Uterus (tissue), 4 donors: ENCODE results near the gene INF2. TPM values are rescaled to one million over a fixed set of nuclear protein-coding genes. Genes with fewer than 3 reads are reported as not detected.

Experiments used
- DNase-seq, 2 donors: peaks; one replicate each; pipeline ENCODE4 v3.0.0-alpha.2; 2019 to 2020
- H3K27ac ChIP-seq, 2 donors: fragments of 200-600 bp; sonication (generic); 1 replicate in 1 of 2; 2 replicates in 1 of 2; pipeline ENCODE4 v1.5.1; 2016 to 2018
- H3K27me3 ChIP-seq, 2 donors: fragments of 200-600 bp; sonication (generic); one replicate each; pipeline ENCODE4 v1.5.1; 2018 to 2019; ENCODE audit warnings: control low read depth in 1 of 2
- H3K36me3 ChIP-seq, 2 donors: fragments of 200-600 bp; sonication (generic); one replicate each; pipeline ENCODE4 v1.5.1; 2019; ENCODE audit warnings: control low read depth in 1 of 2
- H3K4me1 ChIP-seq, 2 donors: fragments of 200-600 bp; sonication (generic); one replicate each; pipeline ENCODE4 v1.5.1; 2018 to 2019; ENCODE audit warnings: control low read depth in 1 of 2
- H3K4me3 ChIP-seq, 2 donors: fragments of 200-600 bp; sonication (generic); 1 replicate in 1 of 2; 2 replicates in 1 of 2; pipeline ENCODE4 v1.5.1; 2018 to 2019; ENCODE audit warnings: mild to moderate bottlenecking in 1 of 2
- H3K9me3 ChIP-seq, 2 donors: fragments of 200-600 bp; sonication (generic); one replicate each; pipeline ENCODE4 v1.5.1; 2019; ENCODE audit warnings: control low read depth in 1 of 2
- CTCF ChIP-seq, 4 experiments: fragments of 200-600 bp in 2 of 4; fragments of 450-650 bp in 2 of 4; sonication (generic) in 2 of 4; IDR thresholded peaks; one replicate each; pipeline ENCODE4 v1.5.1; 2016 to 2019; ENCODE audit warnings: antibody characterized with exemption in 4 of 4, mild to moderate bottlenecking in 2 of 4, moderate library complexity in 1 of 4
- POLR2A ChIP-seq, 2 donors: fragments of 450-650 bp; IDR thresholded peaks; one replicate each; pipeline ENCODE4 v1.6.1; 2016; ENCODE audit warnings: antibody characterized with exemption in 2 of 2, mild to moderate bottlenecking in 1 of 2, moderate library complexity in 1 of 2
- intact Hi-C: fragments of 100-400 bp; cut with DNase I; formaldehyde crosslinking; loops from one replicate; pipeline ENCODE4 v1.15.1; 2023; ENCODE audit warnings: low total_unique reads
- total RNA-seq, 4 donors: library from RNA; depleted of rRNA in 3 of 4; stranded (reverse); fragments of >200 nt in 3 of 4; gene quantifications; one replicate each; pipeline versions ENCODE4 v1.1.0 to v1.2.4, GENCODE V29; 2014 to 2023
- donor health status: DM: yes; HTN: yes; CAD: no.

The INF2 gene
- total RNA-seq, 4 donors from 2014 or later = 13.5 to 79.4 (median 44.6) TPM

- Histone ChIP-seq H3K27me3 (no peaks in the 10 kb centered on the region), H3K4me1 (no peaks in the 10 kb centered on the region), H3K27ac (no peak overlapping the region), H3K9me3 (no peaks in the 10 kb centered on the region), H3K4me3 (no peak overlapping the region), H3K36me3 (no peaks in the 10 kb centered on the region)
- intact Hi-C loops = no loop called here
- TF ChIP-seq POLR2A (IDR thresholded peaks at IDR 0.05) (no peak), CTCF (IDR thresholded peaks at IDR 0.05) (no peak)
- DNase-seq = no peak
Measured at GRCh38 chr14:104734601-104734990, 45.2 kb downstream of the INF2 start.

GRCh38 chr14:104734991-104735779, 45.8 kb downstream of the INF2 start:
- no peaks in the 10 kb centered on the region for H3K27me3 ChIP-seq
- peak overlapping the region; percentile 51 to 68 for H3K27ac ChIP-seq
- TF ChIP-seq CTCF (IDR thresholded peaks at IDR 0.05) = no peak
- no peaks in the 10 kb centered on the region for H3K36me3 ChIP-seq
- no peaks in the 10 kb centered on the region for H3K4me1 ChIP-seq
- H3K9me3 ChIP-seq = no peaks in the 10 kb centered on the region
- no peak for DNase-seq
- H3K4me3 ChIP-seq = no peak overlapping the region
- intact Hi-C loops = no loop called here

GRCh38 chr14:104735830-104736642, 46.6 kb downstream of the INF2 start:
- no peak overlapping the region for H3K4me3 ChIP-seq
- H3K36me3 ChIP-seq = no peaks in the 10 kb centered on the region
- H3K27ac ChIP-seq = peak overlapping the region; percentile 51 to 68
- TF ChIP-seq POLR2A (IDR thresholded peaks at IDR 0.05) (peak in 1 of 2 donors; percentile 13), CTCF (IDR thresholded peaks at IDR 0.05) (no peak)
- H3K4me1 ChIP-seq = no peaks in the 10 kb centered on the region
- no peaks in the 10 kb centered on the region for H3K9me3 ChIP-seq
- DNase-seq = peak; percentile 58 to 80
- intact Hi-C loops = no loop called here
- H3K27me3 ChIP-seq = no peaks in the 10 kb centered on the region

- no peak for DNase-seq
- no peaks in the 10 kb centered on the region for H3K27me3 ChIP-seq
- intact Hi-C loops = no loop called here
- H3K4me3 ChIP-seq = no peak overlapping the region
- H3K4me1 ChIP-seq = no peaks in the 10 kb centered on the region
- no peaks in the 10 kb centered on the region for H3K36me3 ChIP-seq
- H3K9me3 ChIP-seq = no peaks in the 10 kb centered on the region
- H3K27ac ChIP-seq = no peak overlapping the region
- TF ChIP-seq CTCF (IDR thresholded peaks at IDR 0.05) (no peak), POLR2A (IDR thresholded peaks at IDR 0.05) (no peak)
Measured at GRCh38 chr14:104738375-104739019, 49.1 kb downstream of the INF2 start.
